ENCODE data around the gene PRRC2C. TPM values are rescaled to one million over a fixed set of nuclear protein-coding genes. Genes with fewer than 3 reads are reported as not detected.

PRRC2C gene
- total and polyA plus RNA-seq, 2 of the 13 experiments (the other 11 are each of a cell fraction or from before 2014, with no cell fraction given): 46.2 to 57.0 TPM

DNA sequence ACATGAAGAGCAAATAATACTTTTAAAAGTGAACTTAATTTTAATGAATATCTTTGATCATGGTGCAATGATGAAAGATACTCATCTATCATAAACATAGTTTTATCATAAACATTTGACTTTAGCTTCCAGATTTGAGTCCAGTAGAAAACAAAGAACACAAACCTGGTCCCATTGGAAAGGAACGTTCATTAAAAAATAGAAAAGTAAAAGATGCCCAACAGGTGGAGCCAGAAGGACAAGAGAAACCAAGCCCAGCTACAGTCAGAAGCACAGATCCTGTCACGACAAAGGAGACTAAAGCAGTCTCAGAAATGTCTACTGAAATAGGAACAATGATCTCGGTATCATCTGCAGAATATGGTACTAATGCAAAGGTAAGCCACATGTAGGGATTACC, 81.1 kb downstream of the PRRC2C start:
- ChIA-PET POLR2A (no interaction called here), CTCF (ENCODE audit: low intra/inter-chr PET ratio, low total read pairs) (no interaction called here)
- BruUV-seq (replicated peaks): no TSS peak
- Histone ChIP-seq H3K79me2 (ENCODE audit: insufficient read depth, low read length) (no peaks in the 10 kb centered on the region), H4K20me1 (ENCODE audit: insufficient read depth, low read length) (no peaks in the 10 kb centered on the region), H3K27ac (ENCODE audit: extremely low read length, insufficient read depth, low read length) (no peak overlapping the region), H3K9me3 (ENCODE audit: low read length) (no peaks in the 10 kb centered on the region), H3K4me2 (ENCODE audit: low read depth, low read length) (no peak overlapping the region), H3K4me1 (ENCODE audit: insufficient read depth, low read length) (no peaks in the 10 kb centered on the region), H3K4me3 (replicated peaks in 1 of 3; ENCODE audit: insufficient read depth in 1 of 3, low read depth in 2 of 3, low read length in 3 of 3) (no peak overlapping the region), H3K36me3 (replicated peaks in 1 of 2; ENCODE audit: control insufficient read depth in 1 of 2, insufficient read depth in 2 of 2, low read length in 2 of 2) (peaks cover 15 to 79% of the 10 kb centered on the region in 2 experiments), H3K27me3 (ENCODE audit: control insufficient read depth in 1 of 2, insufficient read depth in 2 of 2, low read length in 2 of 2) (no peaks in the 10 kb centered on the region), H3K9ac (ENCODE audit: insufficient read depth, low read depth, low read length) (no peak overlapping the region), H2AFZ (ENCODE audit: low read length) (no peak overlapping the region)
- no peak for DNase-seq (ENCODE audit: low spot score)
- TF ChIP-seq, protein P1, sequence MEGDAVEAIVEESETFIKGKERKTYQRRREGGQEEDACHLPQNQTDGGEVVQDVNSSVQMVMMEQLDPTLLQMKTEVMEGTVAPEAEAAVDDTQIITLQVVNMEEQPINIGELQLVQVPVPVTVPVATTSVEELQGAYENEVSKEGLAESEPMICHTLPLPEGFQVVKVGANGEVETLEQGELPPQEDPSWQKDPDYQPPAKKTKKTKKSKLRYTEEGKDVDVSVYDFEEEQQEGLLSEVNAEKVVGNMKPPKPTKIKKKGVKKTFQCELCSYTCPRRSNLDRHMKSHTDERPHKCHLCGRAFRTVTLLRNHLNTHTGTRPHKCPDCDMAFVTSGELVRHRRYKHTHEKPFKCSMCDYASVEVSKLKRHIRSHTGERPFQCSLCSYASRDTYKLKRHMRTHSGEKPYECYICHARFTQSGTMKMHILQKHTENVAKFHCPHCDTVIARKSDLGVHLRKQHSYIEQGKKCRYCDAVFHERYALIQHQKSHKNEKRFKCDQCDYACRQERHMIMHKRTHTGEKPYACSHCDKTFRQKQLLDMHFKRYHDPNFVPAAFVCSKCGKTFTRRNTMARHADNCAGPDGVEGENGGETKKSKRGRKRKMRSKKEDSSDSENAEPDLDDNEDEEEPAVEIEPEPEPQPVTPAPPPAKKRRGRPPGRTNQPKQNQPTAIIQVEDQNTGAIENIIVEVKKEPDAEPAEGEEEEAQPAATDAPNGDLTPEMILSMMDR (CRISPR knock-in tag; IDR thresholded peaks at IDR 0.05): peak; percentile 15; the same call in 1 of the 2 replicates
- TF ChIP-seq ZNF121 (CRISPR knock-in tag; IDR thresholded peaks at IDR 0.05): no peak
- WGBS (ENCODE audit: low lambda C conversion rate): 85% methylated on average over 3 of the region's 3 CpGs
- peak; percentile 31; the same call in 1 of the 3 replicates for ATAC-seq
- intact Hi-C loops (cut with micrococcal nuclease; ENCODE audit: unreplicated experiment): no loop called here
- in situ Hi-C loops (cut with HindIII; ENCODE audit: extremely low pct_ligation_motif_present, low pct_unique_long_range_greater_than_20kb): no loop called here
- FAIRE-seq: peak; percentile 8

DNA sequence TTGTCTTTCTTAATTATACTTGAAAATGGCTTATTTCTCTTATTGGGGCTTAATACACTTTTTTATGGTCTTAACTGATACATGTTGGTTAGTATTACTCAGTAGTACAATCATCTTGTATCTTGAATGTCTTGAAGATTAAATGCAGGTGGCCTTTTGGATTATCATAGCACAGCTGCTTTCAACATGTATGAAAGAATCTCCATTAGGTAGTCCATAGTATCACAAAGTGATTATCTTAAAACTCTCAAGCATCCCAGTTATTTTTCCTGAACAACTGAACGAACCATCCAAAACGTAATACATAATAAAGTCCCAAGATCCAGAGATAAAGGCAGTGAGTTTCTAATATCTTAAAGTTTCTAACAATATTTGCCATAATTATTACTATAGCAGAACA, 85.0 kb downstream of the PRRC2C start:
- TF ChIP-seq HNF4A (CRISPR knock-in tag; IDR thresholded peaks at IDR 0.05) (no peak), ZNF503 (CRISPR knock-in tag; IDR thresholded peaks at IDR 0.05) (no peak), TEF (CRISPR knock-in tag; IDR thresholded peaks at IDR 0.05) (no peak), ZNF33B (CRISPR knock-in tag; IDR thresholded peaks at IDR 0.05) (no peak)
- Histone ChIP-seq H2AFZ (ENCODE audit: low read length) (no peak overlapping the region), H4K20me1 (ENCODE audit: insufficient read depth, low read length) (no peaks in the 10 kb centered on the region), H3K4me2 (ENCODE audit: low read depth, low read length) (no peak overlapping the region), H3K27me3 (ENCODE audit: control insufficient read depth in 1 of 2, insufficient read depth in 2 of 2, low read length in 2 of 2) (no peaks in the 10 kb centered on the region), H3K36me3 (replicated peaks in 1 of 2; ENCODE audit: control insufficient read depth in 1 of 2, insufficient read depth in 2 of 2, low read length in 2 of 2) (peaks cover 11 to 75% of the 10 kb centered on the region in 2 experiments), H3K27ac (ENCODE audit: extremely low read length, insufficient read depth, low read length) (no peak overlapping the region), H3K4me3 (replicated peaks in 1 of 3; ENCODE audit: insufficient read depth in 1 of 3, low read depth in 2 of 3, low read length in 3 of 3) (no peak overlapping the region), H3K79me2 (ENCODE audit: insufficient read depth, low read length) (no peaks in the 10 kb centered on the region), H3K4me1 (ENCODE audit: insufficient read depth, low read length) (no peaks in the 10 kb centered on the region), H3K9ac (ENCODE audit: insufficient read depth, low read depth, low read length) (no peak overlapping the region), H3K9me3 (ENCODE audit: low read length) (no peaks in the 10 kb centered on the region)
- in situ Hi-C loops (cut with HindIII; ENCODE audit: extremely low pct_ligation_motif_present, low pct_unique_long_range_greater_than_20kb) (no loop called here), intact Hi-C loops (cut with micrococcal nuclease; ENCODE audit: unreplicated experiment) (loop anchor here (5.0 kb wide), 1 partner anchor 83 kb away; the partner anchor contains the start of gene PRRC2C)
- ChIA-PET POLR2A (no interaction called here), CTCF (ENCODE audit: low intra/inter-chr PET ratio, low total read pairs) (no interaction called here)
- no peak for FAIRE-seq
- BruUV-seq (replicated peaks): no TSS peak
- 93% methylated on average over 2 of the region's 2 CpGs for WGBS (ENCODE audit: low lambda C conversion rate)
- ATAC-seq: no peak
- no peak for DNase-seq (ENCODE audit: low spot score)

Data from HepG2 (cell line).